ENCODE results near the gene HMGCS2. TPM values are rescaled to one million over a fixed set of nuclear protein-coding genes. Genes with fewer than 3 reads are reported as not detected.

HMGCS2 gene
- total and polyA plus RNA-seq, 7 experiments from 2014 or later, result not detected

GRCh38 chr1:119718972-119719371, 49.7 kb downstream of the HMGCS2 start:
- no peak overlapping the region for H3K27ac ChIP-seq (ENCODE audit: low read depth, low read length)
- no peaks in the 10 kb centered on the region for H3K27me3 ChIP-seq (ENCODE audit: control insufficient read depth in 2 of 2, insufficient read depth in 2 of 2, low read length in 2 of 2)
- Mint-ChIP-seq H3K9me3 (peaks cover 0 to 2% (median 0%) of the 10 kb centered on the region in 11 donors), H3K27me3 (peaks cover 0 to under 1% (median 0%) of the 10 kb centered on the region in 5 donors), H3K4me3 (no peak overlapping the region), H3K36me3 (peaks cover 0 to 14% (median 10%) of the 10 kb centered on the region in 5 donors), H3K4me1 (peaks cover 0 to 45% (median 13%) of the 10 kb centered on the region in 7 donors), H3K27ac (no peak overlapping the region)
- H3K4me1 ChIP-seq (ENCODE audit: control insufficient read depth in 2 of 2, insufficient read depth in 2 of 2, low read length in 2 of 2), result no peaks in the 10 kb centered on the region
- no peak overlapping the region for H3K4me3 ChIP-seq (ENCODE audit: low read length)
- no peaks in the 10 kb centered on the region for H3K9me3 ChIP-seq (ENCODE audit: control insufficient read depth in 2 of 3, low read length in 3 of 3)
- H3K36me3 ChIP-seq (ENCODE audit: control insufficient read depth in 2 of 3, insufficient read depth in 3 of 3, low read length in 3 of 3), result peaks cover 0 to 10% (median 0%) of the 10 kb centered on the region in 3 experiments
- POLR2A ChIA-PET, result no interaction called here
- CTCF ChIA-PET, result no interaction called here
- intact Hi-C loops (cut with micrococcal nuclease), result loop anchor here in 1 of 2 donors (10.0 kb wide), 1 partner anchor 1796 kb away; no protein-coding TSS in a partner anchor
- DNase-seq (no peak), ATAC-seq (no peak)

GRCh38 chr1:119718409-119718808, 50.3 kb downstream of the HMGCS2 start:
- H3K4me3 ChIP-seq (ENCODE audit: low read length), result no peak overlapping the region
- Mint-ChIP-seq H3K4me3 (no peak overlapping the region), H3K4me1 (peaks cover 3 to 50% (median 19%) of the 10 kb centered on the region in 7 donors), H3K36me3 (peaks cover 0 to 14% (median 7%) of the 10 kb centered on the region in 5 donors), H3K27me3 (peaks cover 0 to 4% (median 0%) of the 10 kb centered on the region in 5 donors), H3K9me3 (peaks cover 0 to 2% (median 0%) of the 10 kb centered on the region in 11 donors), H3K27ac (no peak overlapping the region)
- intact Hi-C loops (cut with micrococcal nuclease), result loop anchor here in 1 of 2 donors (10.0 kb wide), 1 partner anchor 1796 kb away; no protein-coding TSS in a partner anchor
- ChIA-PET POLR2A (no interaction called here), CTCF (no interaction called here)
- H3K4me1 ChIP-seq (ENCODE audit: control insufficient read depth in 2 of 2, insufficient read depth in 2 of 2, low read length in 2 of 2), result no peaks in the 10 kb centered on the region
- H3K27me3 ChIP-seq (ENCODE audit: control insufficient read depth in 2 of 2, insufficient read depth in 2 of 2, low read length in 2 of 2), result no peaks in the 10 kb centered on the region
- no peaks in the 10 kb centered on the region for H3K9me3 ChIP-seq (ENCODE audit: control insufficient read depth in 2 of 3, low read length in 3 of 3)
- ATAC-seq (no peak), DNase-seq (no peak)
- H3K27ac ChIP-seq (ENCODE audit: low read depth, low read length), result no peak overlapping the region
- H3K36me3 ChIP-seq (ENCODE audit: control insufficient read depth in 2 of 3, insufficient read depth in 3 of 3, low read length in 3 of 3), result peaks cover 0 to 8% (median 0%) of the 10 kb centered on the region in 3 experiments

GRCh38 chr1:119715542-119715941, 53.2 kb downstream of the HMGCS2 start:
- Histone ChIP-seq H3K4me3 (ENCODE audit: low read length) (no peak overlapping the region), H3K4me1 (ENCODE audit: control insufficient read depth in 2 of 2, insufficient read depth in 2 of 2, low read length in 2 of 2) (no peaks in the 10 kb centered on the region), H3K36me3 (ENCODE audit: control insufficient read depth in 2 of 3, insufficient read depth in 3 of 3, low read length in 3 of 3) (peaks cover 0 to 3% (median 0%) of the 10 kb centered on the region in 3 experiments), H3K9me3 (ENCODE audit: control insufficient read depth in 2 of 3, low read length in 3 of 3) (no peaks in the 10 kb centered on the region), H3K27me3 (ENCODE audit: control insufficient read depth in 2 of 2, insufficient read depth in 2 of 2, low read length in 2 of 2) (no peaks in the 10 kb centered on the region), H3K27ac (ENCODE audit: low read depth, low read length) (no peak overlapping the region)
- H3K9me3 Mint-ChIP-seq, result peaks cover 0 to 2% (median 0%) of the 10 kb centered on the region in 11 donors
- H3K27me3 Mint-ChIP-seq, result peaks cover 0 to 19% (median 8%) of the 10 kb centered on the region in 5 donors
- H3K27ac Mint-ChIP-seq, result peak overlapping the region in 1 of 9 donors; percentile 20
- ATAC-seq (no peak), DNase-seq (no peak)
- H3K4me1 Mint-ChIP-seq, result peaks cover 15 to 56% (median 31%) of the 10 kb centered on the region in 7 donors
- H3K36me3 Mint-ChIP-seq, result peaks cover 0 to 15% (median 0%) of the 10 kb centered on the region in 5 donors
- peak overlapping the region in 1 of 10 donors; percentile 28 for H3K4me3 Mint-ChIP-seq
- ChIA-PET CTCF (no interaction called here), POLR2A (no interaction called here)
- intact Hi-C loops (cut with micrococcal nuclease), result loop anchor here in 1 of 2 donors (10.0 kb wide), 1 partner anchor 1799 kb away; no protein-coding TSS in a partner anchor

- Histone ChIP-seq H3K27ac (ENCODE audit: low read depth, low read length) (no peak overlapping the region), H3K9me3 (ENCODE audit: control insufficient read depth in 2 of 3, low read length in 3 of 3) (no peaks in the 10 kb centered on the region), H3K36me3 (ENCODE audit: control insufficient read depth in 2 of 3, insufficient read depth in 3 of 3, low read length in 3 of 3) (peaks cover 0 to 3% (median 0%) of the 10 kb centered on the region in 3 experiments), H3K27me3 (ENCODE audit: control insufficient read depth in 2 of 2, insufficient read depth in 2 of 2, low read length in 2 of 2) (no peaks in the 10 kb centered on the region), H3K4me3 (ENCODE audit: low read length) (no peak overlapping the region), H3K4me1 (ENCODE audit: control insufficient read depth in 2 of 2, insufficient read depth in 2 of 2, low read length in 2 of 2) (no peaks in the 10 kb centered on the region)
- H3K27me3 Mint-ChIP-seq, result peaks cover 0 to 20% (median 11%) of the 10 kb centered on the region in 5 donors
- POLR2A ChIA-PET, result no interaction called here
- H3K9me3 Mint-ChIP-seq, result peaks cover 0 to 2% (median 0%) of the 10 kb centered on the region in 11 donors
- intact Hi-C loops (cut with micrococcal nuclease), result loop anchor here (5.0 to 10.0 kb wide), 2 partner anchors 42 to 1800 kb away; no protein-coding TSS in a partner anchor
- H3K4me3 Mint-ChIP-seq, result peak overlapping the region in 4 of 10 donors; percentile 19 to 90 (median 68)
- no peak overlapping the region for H3K27ac Mint-ChIP-seq
- peaks cover 0 to 12% (median 0%) of the 10 kb centered on the region in 5 donors for H3K36me3 Mint-ChIP-seq
- ATAC-seq (no peak), DNase-seq (no peak)
- H3K4me1 Mint-ChIP-seq, result peaks cover 15 to 52% (median 31%) of the 10 kb centered on the region in 7 donors
- CTCF ChIA-PET, result no interaction called here
Observed at GRCh38 chr1:119714583-119714982, 54.1 kb downstream of the HMGCS2 start.

- POLR2A ChIA-PET, result no interaction called here
- Mint-ChIP-seq H3K27me3 (peaks cover 0 to 23% (median 14%) of the 10 kb centered on the region in 5 donors), H3K36me3 (peaks cover 0 to 12% (median 0%) of the 10 kb centered on the region in 5 donors), H3K4me1 (peaks cover 15 to 48% (median 31%) of the 10 kb centered on the region in 7 donors), H3K27ac (peak overlapping the region in 2 of 9 donors; percentile 33 to 56), H3K4me3 (peak overlapping the region; percentile 35 to 97 (median 80)), H3K9me3 (peaks cover 0 to 2% (median 0%) of the 10 kb centered on the region in 11 donors)
- Histone ChIP-seq H3K4me3 (ENCODE audit: low read length) (no peak overlapping the region), H3K27ac (ENCODE audit: low read depth, low read length) (no peak overlapping the region), H3K4me1 (ENCODE audit: control insufficient read depth in 2 of 2, insufficient read depth in 2 of 2, low read length in 2 of 2) (no peaks in the 10 kb centered on the region), H3K27me3 (ENCODE audit: control insufficient read depth in 2 of 2, insufficient read depth in 2 of 2, low read length in 2 of 2) (no peaks in the 10 kb centered on the region), H3K36me3 (ENCODE audit: control insufficient read depth in 2 of 3, insufficient read depth in 3 of 3, low read length in 3 of 3) (peaks cover 0 to 3% (median 0%) of the 10 kb centered on the region in 3 experiments), H3K9me3 (ENCODE audit: control insufficient read depth in 2 of 3, low read length in 3 of 3) (no peaks in the 10 kb centered on the region)
- intact Hi-C loops (cut with micrococcal nuclease), result loop anchor here (5.0 to 10.0 kb wide), 2 partner anchors 42 to 1801 kb away; no protein-coding TSS in a partner anchor
- DNase-seq (no peak), ATAC-seq (no peak)
- CTCF ChIA-PET, result no interaction called here
Observed at GRCh38 chr1:119713749-119714456, 54.8 kb downstream of the HMGCS2 start.

GRCh38 chr1:119713039-119713748, 55.5 kb downstream of the HMGCS2 start:
- CTCF ChIA-PET, result no interaction called here
- intact Hi-C loops (cut with micrococcal nuclease), result loop anchor here (5.0 to 10.0 kb wide), 2 partner anchors 41 to 1802 kb away; no protein-coding TSS in a partner anchor

More at GRCh38 chr1:119713039-119713748, 55.5 kb downstream of the HMGCS2 start:
- POLR2A ChIA-PET, result interaction anchor here (0.6 kb wide), 1 partner anchor 573 kb away, joined by 3 read pairs; the partner anchor contains the start of gene WARS2
- H3K9me3 ChIP-seq (ENCODE audit: control insufficient read depth in 2 of 3, low read length in 3 of 3), result no peaks in the 10 kb centered on the region
- no peaks in the 10 kb centered on the region for H3K27me3 ChIP-seq (ENCODE audit: control insufficient read depth in 2 of 2, insufficient read depth in 2 of 2, low read length in 2 of 2)
- no peak overlapping the region for H3K4me3 ChIP-seq (ENCODE audit: low read length)
- ATAC-seq (no peak), DNase-seq (no peak)
- no peak overlapping the region for H3K27ac ChIP-seq (ENCODE audit: low read depth, low read length)
- Mint-ChIP-seq H3K27me3 (peaks cover 0 to 29% (median 15%) of the 10 kb centered on the region in 5 donors), H3K9me3 (peaks cover 0 to 2% (median 0%) of the 10 kb centered on the region in 11 donors), H3K36me3 (peaks cover 0 to 12% (median 0%) of the 10 kb centered on the region in 5 donors), H3K27ac (peak overlapping the region in 4 of 9 donors; percentile 1 to 82 (median 59)), H3K4me1 (peaks cover 15 to 43% (median 31%) of the 10 kb centered on the region in 7 donors), H3K4me3 (peak overlapping the region; percentile 68 to 97 (median 80))
- H3K36me3 ChIP-seq (ENCODE audit: control insufficient read depth in 2 of 3, insufficient read depth in 3 of 3, low read length in 3 of 3), result peaks cover 0 to 3% (median 0%) of the 10 kb centered on the region in 3 experiments
- no peaks in the 10 kb centered on the region for H3K4me1 ChIP-seq (ENCODE audit: control insufficient read depth in 2 of 2, insufficient read depth in 2 of 2, low read length in 2 of 2)

Data from naive thymus-derived CD4-positive, alpha-beta T cell (primary cell).